ENCODE measurements around the gene C10orf71.

DNA sequence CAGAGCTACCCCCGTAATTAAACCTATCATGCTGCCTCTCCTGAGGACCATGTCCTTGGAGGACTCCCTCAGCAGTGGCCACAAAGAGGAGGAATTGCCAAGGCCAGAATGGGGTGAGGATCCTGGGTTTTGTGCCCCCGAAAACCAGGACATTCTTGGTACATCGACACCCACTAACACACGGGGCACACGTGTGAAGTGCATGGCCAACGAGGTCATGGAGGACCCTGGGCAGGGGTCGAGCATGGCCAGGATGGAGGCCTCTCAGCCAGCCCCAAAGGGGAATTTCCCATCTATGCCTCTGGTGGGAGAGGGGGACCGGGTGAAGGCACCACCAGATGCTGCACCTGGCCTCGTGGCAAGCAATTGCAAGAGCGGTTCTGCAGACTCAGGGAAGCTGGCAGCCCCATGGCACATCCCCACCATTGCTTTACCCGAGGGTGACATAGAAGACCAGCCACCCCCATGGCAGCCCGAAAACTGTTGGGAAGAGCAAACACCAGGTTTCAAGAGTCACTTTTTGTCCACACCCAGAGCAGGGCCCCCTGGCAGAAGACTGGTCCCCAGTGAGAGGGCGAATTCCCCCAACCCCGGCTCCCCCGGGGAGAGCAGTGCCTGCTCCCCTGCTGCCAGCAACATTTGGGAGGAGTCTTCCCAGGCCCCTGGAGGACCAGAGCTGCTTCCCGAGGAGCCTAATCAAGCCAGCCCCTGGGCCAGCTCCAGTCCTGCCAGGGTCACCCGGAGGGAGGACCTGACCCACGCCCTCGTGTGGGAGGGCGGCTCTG, 26.4 kb downstream of the C10orf71 start:
- TF ChIP-seq POLR2A (IDR thresholded peaks at IDR 0.05): no peak
- TF ChIP-seq, protein P1, sequence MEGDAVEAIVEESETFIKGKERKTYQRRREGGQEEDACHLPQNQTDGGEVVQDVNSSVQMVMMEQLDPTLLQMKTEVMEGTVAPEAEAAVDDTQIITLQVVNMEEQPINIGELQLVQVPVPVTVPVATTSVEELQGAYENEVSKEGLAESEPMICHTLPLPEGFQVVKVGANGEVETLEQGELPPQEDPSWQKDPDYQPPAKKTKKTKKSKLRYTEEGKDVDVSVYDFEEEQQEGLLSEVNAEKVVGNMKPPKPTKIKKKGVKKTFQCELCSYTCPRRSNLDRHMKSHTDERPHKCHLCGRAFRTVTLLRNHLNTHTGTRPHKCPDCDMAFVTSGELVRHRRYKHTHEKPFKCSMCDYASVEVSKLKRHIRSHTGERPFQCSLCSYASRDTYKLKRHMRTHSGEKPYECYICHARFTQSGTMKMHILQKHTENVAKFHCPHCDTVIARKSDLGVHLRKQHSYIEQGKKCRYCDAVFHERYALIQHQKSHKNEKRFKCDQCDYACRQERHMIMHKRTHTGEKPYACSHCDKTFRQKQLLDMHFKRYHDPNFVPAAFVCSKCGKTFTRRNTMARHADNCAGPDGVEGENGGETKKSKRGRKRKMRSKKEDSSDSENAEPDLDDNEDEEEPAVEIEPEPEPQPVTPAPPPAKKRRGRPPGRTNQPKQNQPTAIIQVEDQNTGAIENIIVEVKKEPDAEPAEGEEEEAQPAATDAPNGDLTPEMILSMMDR (IDR thresholded peaks at IDR 0.05): no peak

Data from body of pancreas (tissue), 4 donors.